HepG2 (cell line): ENCODE results near the gene ACOT9. TPM values are rescaled to one million over a fixed set of nuclear protein-coding genes. Genes with fewer than 3 reads are reported as not detected.
A peak's percentile ranks its signal among the peaks of the same experiment; 100 is the strongest.

Source experiments
- ELF4 ChIP-seq: sonication (generic); formaldehyde crosslinking; IDR thresholded peaks from 2 replicates; pipeline ENCODE4 v1.5.0; 2020; ENCODE audit warnings: missing genetic modification reagents, mild to moderate bottlenecking, moderate library complexity, borderline replicate concordance
- FOXC1 ChIP-seq: sonication (generic); formaldehyde crosslinking; IDR thresholded peaks from 2 replicates; pipeline ENCODE4 v1.8.0; 2022; ENCODE audit warnings: mild to moderate bottlenecking, missing genetic modification reagents, borderline replicate concordance
- IKZF4 ChIP-seq: sonication (generic); formaldehyde crosslinking; IDR thresholded peaks from 2 replicates; pipeline ENCODE4 v1.5.1; 2020; ENCODE audit warnings: borderline replicate concordance, mild to moderate bottlenecking, low read depth, missing genetic modification reagents; ENCODE audit errors: not compliant biosample characterization
- SOX5 ChIP-seq: IDR thresholded peaks from 2 replicates; pipeline ENCODE4 v1.6.1; 2016; ENCODE audit warnings: borderline replicate concordance
- SOX6 ChIP-seq, 2 experiments: fragments of 450-650 bp in 1 of 2; sonication (generic) in 1 of 2; formaldehyde crosslinking in 1 of 2; IDR thresholded peaks; 2 replicates each; pipeline versions ENCODE4 v1.4.0 to v1.6.1; 2017 to 2020; ENCODE audit warnings: antibody characterized with exemption in 1 of 2, mild to moderate bottlenecking in 1 of 2, missing genetic modification reagents in 1 of 2
- ZNF136 ChIP-seq: sonication (generic); formaldehyde crosslinking; IDR thresholded peaks from 2 replicates; pipeline ENCODE4 v1.8.1; 2022; ENCODE audit warnings: low read depth, mild to moderate bottlenecking, moderate library complexity, missing genetic modification reagents
- ZNF496 ChIP-seq: sonication (generic); formaldehyde crosslinking; IDR thresholded peaks from 2 replicates; pipeline ENCODE4 v1.8.1; 2023; ENCODE audit warnings: mild to moderate bottlenecking, moderate library complexity, missing genetic modification reagents; ENCODE audit not compliant: insufficient replicate concordance
- ZNF724P ChIP-seq: sonication (generic); formaldehyde crosslinking; IDR thresholded peaks from 2 replicates; pipeline ENCODE4 v1.8.0; 2022; ENCODE audit warnings: missing genetic modification reagents, borderline replicate concordance
- polyA plus RNA-seq, 8 experiments: library from polyadenylated mRNA; depleted of rRNA in 3 of 8; stranded (reverse) in 7 of 8; unstranded in 1 of 8; fragments of >200 nt; fragmentation: Illumina TruSeq in 4 of 8; extraction: Trizol in 4 of 8; gene quantifications; 2 replicates each; pipeline versions ENCODE4 v1.2.1 to v1.2.3, GENCODE V29; 2011 to 2016; ENCODE audit warnings: low read depth in 4 of 8, missing spikeins in 1 of 8, mixed read lengths in 1 of 8; ENCODE audit not compliant: insufficient read depth in 1 of 8
- total RNA-seq, 5 experiments: library from RNA; depleted of rRNA; stranded (reverse); fragments of >200 nt; fragmentation: Illumina TruSeq; extraction: Trizol; gene quantifications; 2 replicates each; pipeline ENCODE4 v1.2.3, GENCODE V29; 2016; ENCODE audit warnings: low read depth in 1 of 5
- TF ChIP-seq, protein P1 (sequence below): sonication (generic); formaldehyde crosslinking; IDR thresholded peaks from 2 replicates; pipeline ENCODE4 v1.9.0; 2021; ENCODE audit warnings: missing genetic modification reagents, borderline replicate concordance
- TF ChIP-seq, protein P2 (sequence below): sonication (generic); formaldehyde crosslinking; IDR thresholded peaks from 2 replicates; pipeline ENCODE4 v1.5.1; 2020; ENCODE audit warnings: mild to moderate bottlenecking, missing genetic modification reagents, borderline replicate concordance
- TF ChIP-seq, protein P3 (sequence below): sonication (generic); formaldehyde crosslinking; IDR thresholded peaks from 2 replicates; pipeline ENCODE4 v1.5.0; 2020; ENCODE audit warnings: mild to moderate bottlenecking, missing genetic modification reagents, borderline replicate concordance
- TF ChIP-seq, protein P4 (sequence below): sonication (generic); formaldehyde crosslinking; conservative IDR thresholded peaks from 2 replicates; pipeline ENCODE4 v1.4.0; 2020; ENCODE audit warnings: mild to moderate bottlenecking, missing genetic modification reagents, moderate library complexity

The ACOT9 gene
- total and polyA plus RNA-seq, 2 of the 13 experiments (the other 11 are each of a cell fraction or from before 2014, with no cell fraction given), result 33.3 to 36.9 TPM

DNA sequence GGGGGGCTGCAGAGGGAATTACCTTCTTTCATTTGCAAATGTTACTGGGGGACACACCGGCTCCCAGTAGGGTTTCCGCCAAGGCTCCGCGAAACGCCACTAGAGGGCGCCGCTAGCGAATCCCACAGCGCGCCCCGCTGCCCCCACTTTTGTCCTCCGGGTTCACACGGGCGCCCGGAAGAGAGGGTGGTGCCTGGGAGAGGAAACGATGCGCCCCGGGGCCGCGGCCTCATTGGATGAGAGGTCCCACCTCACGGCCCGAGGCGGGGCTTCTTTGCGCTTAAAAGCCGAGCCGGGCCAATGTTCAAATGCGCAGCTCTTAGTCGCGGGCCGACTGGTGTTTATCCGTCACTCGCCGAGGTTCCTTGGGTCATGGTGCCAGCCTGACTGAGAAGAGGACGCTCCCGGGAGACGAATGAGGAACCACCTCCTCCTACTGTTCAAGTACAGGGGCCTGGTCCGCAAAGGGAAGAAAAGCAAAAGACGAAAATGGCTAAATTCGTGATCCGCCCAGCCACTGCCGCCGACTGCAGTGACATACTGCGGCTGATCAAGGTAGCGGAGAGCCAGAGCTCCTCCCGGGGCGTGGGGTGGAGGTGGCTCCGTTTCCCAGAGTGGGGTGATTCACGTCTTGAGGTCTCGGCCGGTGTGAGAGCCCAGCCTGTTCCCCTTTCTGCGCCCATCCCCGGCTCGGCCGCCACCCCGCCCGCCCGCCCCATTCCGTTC is 40.0 kb upstream of the ACOT9 start, which contains the start of gene SAT1 (continued):
- TF ChIP-seq ELF4 (CRISPR knock-in tag) (peak; percentile 62; the same call in 1 of the 2 replicates), ZNF724P (CRISPR knock-in tag) (no peak), ZNF136 (CRISPR knock-in tag) (no peak), SOX5 (CRISPR knock-in tag) (peak; percentile 19; the same call in 1 of the 2 replicates), SOX6 (IDR thresholded peaks at IDR 0.05) (no peak), SOX6 (CRISPR knock-in tag; IDR thresholded peaks at IDR 0.05) (peak; percentile 43; the same call in 1 of the 2 replicates), IKZF4 (CRISPR knock-in tag) (no peak), FOXC1 (CRISPR knock-in tag) (peak; percentile 90), ZNF496 (CRISPR knock-in tag) (no peak)
- TF ChIP-seq, protein P1, sequence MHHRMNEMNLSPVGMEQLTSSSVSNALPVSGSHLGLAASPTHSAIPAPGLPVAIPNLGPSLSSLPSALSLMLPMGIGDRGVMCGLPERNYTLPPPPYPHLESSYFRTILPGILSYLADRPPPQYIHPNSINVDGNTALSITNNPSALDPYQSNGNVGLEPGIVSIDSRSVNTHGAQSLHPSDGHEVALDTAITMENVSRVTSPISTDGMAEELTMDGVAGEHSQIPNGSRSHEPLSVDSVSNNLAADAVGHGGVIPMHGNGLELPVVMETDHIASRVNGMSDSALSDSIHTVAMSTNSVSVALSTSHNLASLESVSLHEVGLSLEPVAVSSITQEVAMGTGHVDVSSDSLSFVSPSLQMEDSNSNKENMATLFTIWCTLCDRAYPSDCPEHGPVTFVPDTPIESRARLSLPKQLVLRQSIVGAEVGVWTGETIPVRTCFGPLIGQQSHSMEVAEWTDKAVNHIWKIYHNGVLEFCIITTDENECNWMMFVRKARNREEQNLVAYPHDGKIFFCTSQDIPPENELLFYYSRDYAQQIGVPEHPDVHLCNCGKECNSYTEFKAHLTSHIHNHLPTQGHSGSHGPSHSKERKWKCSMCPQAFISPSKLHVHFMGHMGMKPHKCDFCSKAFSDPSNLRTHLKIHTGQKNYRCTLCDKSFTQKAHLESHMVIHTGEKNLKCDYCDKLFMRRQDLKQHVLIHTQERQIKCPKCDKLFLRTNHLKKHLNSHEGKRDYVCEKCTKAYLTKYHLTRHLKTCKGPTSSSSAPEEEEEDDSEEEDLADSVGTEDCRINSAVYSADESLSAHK (CRISPR knock-in tag), result no peak
- TF ChIP-seq, protein P2, sequence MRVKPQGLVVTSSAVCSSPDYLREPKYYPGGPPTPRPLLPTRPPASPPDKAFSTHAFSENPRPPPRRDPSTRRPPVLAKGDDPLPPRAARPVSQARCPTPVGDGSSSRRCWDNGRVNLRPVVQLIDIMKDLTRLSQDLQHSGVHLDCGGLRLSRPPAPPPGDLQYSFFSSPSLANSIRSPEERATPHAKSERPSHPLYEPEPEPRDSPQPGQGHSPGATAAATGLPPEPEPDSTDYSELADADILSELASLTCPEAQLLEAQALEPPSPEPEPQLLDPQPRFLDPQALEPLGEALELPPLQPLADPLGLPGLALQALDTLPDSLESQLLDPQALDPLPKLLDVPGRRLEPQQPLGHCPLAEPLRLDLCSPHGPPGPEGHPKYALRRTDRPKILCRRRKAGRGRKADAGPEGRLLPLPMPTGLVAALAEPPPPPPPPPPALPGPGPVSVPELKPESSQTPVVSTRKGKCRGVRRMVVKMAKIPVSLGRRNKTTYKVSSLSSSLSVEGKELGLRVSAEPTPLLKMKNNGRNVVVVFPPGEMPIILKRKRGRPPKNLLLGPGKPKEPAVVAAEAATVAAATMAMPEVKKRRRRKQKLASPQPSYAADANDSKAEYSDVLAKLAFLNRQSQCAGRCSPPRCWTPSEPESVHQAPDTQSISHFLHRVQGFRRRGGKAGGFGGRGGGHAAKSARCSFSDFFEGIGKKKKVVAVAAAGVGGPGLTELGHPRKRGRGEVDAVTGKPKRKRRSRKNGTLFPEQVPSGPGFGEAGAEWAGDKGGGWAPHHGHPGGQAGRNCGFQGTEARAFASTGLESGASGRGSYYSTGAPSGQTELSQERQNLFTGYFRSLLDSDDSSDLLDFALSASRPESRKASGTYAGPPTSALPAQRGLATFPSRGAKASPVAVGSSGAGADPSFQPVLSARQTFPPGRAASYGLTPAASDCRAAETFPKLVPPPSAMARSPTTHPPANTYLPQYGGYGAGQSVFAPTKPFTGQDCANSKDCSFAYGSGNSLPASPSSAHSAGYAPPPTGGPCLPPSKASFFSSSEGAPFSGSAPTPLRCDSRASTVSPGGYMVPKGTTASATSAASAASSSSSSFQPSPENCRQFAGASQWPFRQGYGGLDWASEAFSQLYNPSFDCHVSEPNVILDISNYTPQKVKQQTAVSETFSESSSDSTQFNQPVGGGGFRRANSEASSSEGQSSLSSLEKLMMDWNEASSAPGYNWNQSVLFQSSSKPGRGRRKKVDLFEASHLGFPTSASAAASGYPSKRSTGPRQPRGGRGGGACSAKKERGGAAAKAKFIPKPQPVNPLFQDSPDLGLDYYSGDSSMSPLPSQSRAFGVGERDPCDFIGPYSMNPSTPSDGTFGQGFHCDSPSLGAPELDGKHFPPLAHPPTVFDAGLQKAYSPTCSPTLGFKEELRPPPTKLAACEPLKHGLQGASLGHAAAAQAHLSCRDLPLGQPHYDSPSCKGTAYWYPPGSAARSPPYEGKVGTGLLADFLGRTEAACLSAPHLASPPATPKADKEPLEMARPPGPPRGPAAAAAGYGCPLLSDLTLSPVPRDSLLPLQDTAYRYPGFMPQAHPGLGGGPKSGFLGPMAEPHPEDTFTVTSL (CRISPR knock-in tag), result peak; percentile 35; the same call in 1 of the 2 replicates
- TF ChIP-seq, protein P3, sequence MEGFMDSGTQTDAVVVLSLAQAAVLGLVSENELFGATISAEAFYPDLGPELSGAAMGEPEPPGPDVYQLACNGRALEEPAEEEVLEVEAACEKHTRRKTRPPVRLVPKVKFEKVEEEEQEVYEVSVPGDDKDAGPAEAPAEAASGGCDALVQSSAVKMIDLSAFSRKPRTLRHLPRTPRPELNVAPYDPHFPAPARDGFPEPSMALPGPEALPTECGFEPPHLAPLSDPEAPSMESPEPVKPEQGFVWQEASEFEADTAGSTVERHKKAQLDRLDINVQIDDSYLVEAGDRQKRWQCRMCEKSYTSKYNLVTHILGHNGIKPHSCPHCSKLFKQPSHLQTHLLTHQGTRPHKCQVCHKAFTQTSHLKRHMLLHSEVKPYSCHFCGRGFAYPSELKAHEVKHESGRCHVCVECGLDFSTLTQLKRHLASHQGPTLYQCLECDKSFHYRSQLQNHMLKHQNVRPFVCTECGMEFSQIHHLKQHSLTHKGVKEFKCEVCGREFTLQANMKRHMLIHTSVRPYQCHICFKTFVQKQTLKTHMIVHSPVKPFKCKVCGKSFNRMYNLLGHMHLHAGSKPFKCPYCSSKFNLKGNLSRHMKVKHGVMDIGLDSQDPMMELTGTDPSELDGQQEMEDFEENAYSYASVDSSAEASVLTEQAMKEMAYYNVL, result 0 out of 2 replicates have a peak, but pooled peaks have one; percentile 18
- TF ChIP-seq, protein P4, sequence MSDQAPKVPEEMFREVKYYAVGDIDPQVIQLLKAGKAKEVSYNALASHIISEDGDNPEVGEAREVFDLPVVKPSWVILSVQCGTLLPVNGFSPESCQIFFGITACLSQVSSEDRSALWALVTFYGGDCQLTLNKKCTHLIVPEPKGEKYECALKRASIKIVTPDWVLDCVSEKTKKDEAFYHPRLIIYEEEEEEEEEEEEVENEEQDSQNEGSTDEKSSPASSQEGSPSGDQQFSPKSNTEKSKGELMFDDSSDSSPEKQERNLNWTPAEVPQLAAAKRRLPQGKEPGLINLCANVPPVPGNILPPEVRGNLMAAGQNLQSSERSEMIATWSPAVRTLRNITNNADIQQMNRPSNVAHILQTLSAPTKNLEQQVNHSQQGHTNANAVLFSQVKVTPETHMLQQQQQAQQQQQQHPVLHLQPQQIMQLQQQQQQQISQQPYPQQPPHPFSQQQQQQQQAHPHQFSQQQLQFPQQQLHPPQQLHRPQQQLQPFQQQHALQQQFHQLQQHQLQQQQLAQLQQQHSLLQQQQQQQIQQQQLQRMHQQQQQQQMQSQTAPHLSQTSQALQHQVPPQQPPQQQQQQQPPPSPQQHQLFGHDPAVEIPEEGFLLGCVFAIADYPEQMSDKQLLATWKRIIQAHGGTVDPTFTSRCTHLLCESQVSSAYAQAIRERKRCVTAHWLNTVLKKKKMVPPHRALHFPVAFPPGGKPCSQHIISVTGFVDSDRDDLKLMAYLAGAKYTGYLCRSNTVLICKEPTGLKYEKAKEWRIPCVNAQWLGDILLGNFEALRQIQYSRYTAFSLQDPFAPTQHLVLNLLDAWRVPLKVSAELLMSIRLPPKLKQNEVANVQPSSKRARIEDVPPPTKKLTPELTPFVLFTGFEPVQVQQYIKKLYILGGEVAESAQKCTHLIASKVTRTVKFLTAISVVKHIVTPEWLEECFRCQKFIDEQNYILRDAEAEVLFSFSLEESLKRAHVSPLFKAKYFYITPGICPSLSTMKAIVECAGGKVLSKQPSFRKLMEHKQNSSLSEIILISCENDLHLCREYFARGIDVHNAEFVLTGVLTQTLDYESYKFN (CRISPR knock-in tag), result peak; percentile 34
